ELF-1 (cell line): ENCODE results near the gene ARHGAP18.

Experiments
- DNase-seq: peaks from one replicate; pipeline ENCODE4 v3.0.0-alpha.2; 2016; ENCODE audit warnings: low read depth, low spot score

The ARHGAP18 gene

GRCh38 chr6:129670634-129671033 lies 39.3 kb downstream of the ARHGAP18 start:
- no peak for DNase-seq

- DNase-seq = no peak
Observed at GRCh38 chr6:129667621-129668020, 42.4 kb downstream of the ARHGAP18 start.

GRCh38 chr6:129667034-129667433 lies 42.9 kb downstream of the ARHGAP18 start:
- no peak for DNase-seq

GRCh38 chr6:129665555-129665954 lies 44.4 kb downstream of the ARHGAP18 start:
- DNase-seq = no peak

- no peak for DNase-seq
Observed at GRCh38 chr6:129663531-129663930, 46.4 kb downstream of the ARHGAP18 start.

- no peak for DNase-seq
Observed at GRCh38 chr6:129662980-129663431, 47.0 kb downstream of the ARHGAP18 start.

GRCh38 chr6:129662406-129662766 lies 47.6 kb downstream of the ARHGAP18 start:
- DNase-seq = no peak

- no peak for DNase-seq
Observed at GRCh38 chr6:129661536-129662405, 48.2 kb downstream of the ARHGAP18 start.

GRCh38 chr6:129660346-129660676 lies 49.7 kb downstream of the ARHGAP18 start:
- DNase-seq = no peak

GRCh38 chr6:129659590-129660345 lies 50.2 kb downstream of the ARHGAP18 start:
- DNase-seq = peak; percentile 66

- DNase-seq = no peak
Observed at GRCh38 chr6:129659167-129659566, 50.8 kb downstream of the ARHGAP18 start.

GRCh38 chr6:129657483-129657882 lies 52.5 kb downstream of the ARHGAP18 start:
- DNase-seq = no peak

GRCh38 chr6:129655334-129655733 lies 54.6 kb downstream of the ARHGAP18 start:
- DNase-seq = no peak

- DNase-seq = no peak
Observed at GRCh38 chr6:129653746-129654145, 56.2 kb downstream of the ARHGAP18 start.

- no peak for DNase-seq
Observed at GRCh38 chr6:129653229-129653628, 56.7 kb downstream of the ARHGAP18 start.

GRCh38 chr6:129651291-129651691 lies 58.7 kb downstream of the ARHGAP18 start:
- DNase-seq = no peak

- DNase-seq = no peak
Observed at GRCh38 chr6:129648819-129649491, 61.0 kb downstream of the ARHGAP18 start.

- DNase-seq = no peak
Observed at GRCh38 chr6:129647044-129647443, 62.9 kb downstream of the ARHGAP18 start.

- no peak for DNase-seq
Observed at GRCh38 chr6:129646642-129647041, 63.3 kb downstream of the ARHGAP18 start.

GRCh38 chr6:129645830-129646579 lies 64.0 kb downstream of the ARHGAP18 start:
- DNase-seq = no peak

GRCh38 chr6:129645106-129645829 lies 64.7 kb downstream of the ARHGAP18 start:
- DNase-seq = no peak
